Gastrocnemius medialis (tissue), 4 donors: ENCODE measurements around the gene METTL21A.

Experiments used
- POLR2A ChIP-seq, 2 donors: fragments of 450-650 bp; IDR thresholded peaks; one replicate each; pipeline ENCODE4 v1.6.1; 2017; ENCODE audit warnings: antibody characterized with exemption in 2 of 2, mild to moderate bottlenecking in 2 of 2, moderate library complexity in 2 of 2
- TF ChIP-seq, protein P1 (sequence below), 5 experiments: fragments of 450-650 bp in 3 of 5; fragments of 200-600 bp in 2 of 5; sonication (generic) in 2 of 5; IDR thresholded peaks in 4 of 5; conservative IDR thresholded peaks in 1 of 5; 1 replicate in 4 of 5; 2 replicates in 1 of 5; pipeline ENCODE4 v1.5.1; 2016 to 2019; ENCODE audit warnings: antibody characterized with exemption in 5 of 5, mild to moderate bottlenecking in 3 of 5, moderate library complexity in 3 of 5

- TF ChIP-seq, protein P1, sequence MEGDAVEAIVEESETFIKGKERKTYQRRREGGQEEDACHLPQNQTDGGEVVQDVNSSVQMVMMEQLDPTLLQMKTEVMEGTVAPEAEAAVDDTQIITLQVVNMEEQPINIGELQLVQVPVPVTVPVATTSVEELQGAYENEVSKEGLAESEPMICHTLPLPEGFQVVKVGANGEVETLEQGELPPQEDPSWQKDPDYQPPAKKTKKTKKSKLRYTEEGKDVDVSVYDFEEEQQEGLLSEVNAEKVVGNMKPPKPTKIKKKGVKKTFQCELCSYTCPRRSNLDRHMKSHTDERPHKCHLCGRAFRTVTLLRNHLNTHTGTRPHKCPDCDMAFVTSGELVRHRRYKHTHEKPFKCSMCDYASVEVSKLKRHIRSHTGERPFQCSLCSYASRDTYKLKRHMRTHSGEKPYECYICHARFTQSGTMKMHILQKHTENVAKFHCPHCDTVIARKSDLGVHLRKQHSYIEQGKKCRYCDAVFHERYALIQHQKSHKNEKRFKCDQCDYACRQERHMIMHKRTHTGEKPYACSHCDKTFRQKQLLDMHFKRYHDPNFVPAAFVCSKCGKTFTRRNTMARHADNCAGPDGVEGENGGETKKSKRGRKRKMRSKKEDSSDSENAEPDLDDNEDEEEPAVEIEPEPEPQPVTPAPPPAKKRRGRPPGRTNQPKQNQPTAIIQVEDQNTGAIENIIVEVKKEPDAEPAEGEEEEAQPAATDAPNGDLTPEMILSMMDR (IDR thresholded peaks at IDR 0.05 in 4 of 5, conservative IDR thresholded peaks at IDR 0.05 in 1 of 5): no peak
- TF ChIP-seq POLR2A (IDR thresholded peaks at IDR 0.05): no peak
Measured at GRCh38 chr2:207594731-207595130, 30.5 kb downstream of the METTL21A start.
